ENCODE data around the gene HERC3. TPM values are rescaled to one million over a fixed set of nuclear protein-coding genes. Genes with fewer than 3 reads are reported as not detected.
A peak's percentile ranks its signal among the peaks of the same experiment; 100 is the strongest.

Gene HERC3
- total RNA-seq, 1 donor from 2014 or later: 15.8 TPM

DNA sequence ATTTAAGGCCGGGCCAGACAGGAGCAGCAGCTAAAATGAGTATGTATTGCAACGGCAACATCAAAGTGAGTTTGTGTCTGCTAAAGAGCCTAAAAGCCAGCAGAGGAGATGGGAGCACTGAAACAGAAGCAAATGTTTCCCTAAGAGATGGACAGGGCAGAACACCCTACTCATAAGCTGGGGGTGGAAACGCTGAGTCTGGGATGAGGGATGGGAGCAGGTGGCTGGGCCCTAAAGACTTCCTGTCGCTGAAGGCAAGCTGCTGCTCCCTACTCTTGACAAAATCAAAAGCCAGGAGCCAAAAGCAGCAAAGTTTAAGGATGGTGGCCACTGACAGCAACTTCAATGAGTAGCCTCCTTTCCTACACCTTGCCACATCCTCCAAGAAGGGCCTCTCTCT is 145.9 kb downstream of the HERC3 start:
- H3K9me3 Mint-ChIP-seq: no peaks in the 10 kb centered on the region
- H3K27me3 Mint-ChIP-seq (ENCODE audit: low read depth): no peaks in the 10 kb centered on the region
- no peak for DNase-seq (ENCODE audit: low spot score in 2 of 2, unreplicated experiment in 2 of 2)
- H3K36me3 Mint-ChIP-seq: peaks cover 50% of the 10 kb centered on the region
- TF ChIP-seq CTCF (IDR thresholded peaks at IDR 0.05; ENCODE audit: unreplicated experiment): no peak
- peaks cover 22% of the 10 kb centered on the region for H3K4me1 Mint-ChIP-seq
- peak overlapping the region; percentile 73 for H3K27ac Mint-ChIP-seq
- H3K4me3 Mint-ChIP-seq: no peak overlapping the region

DNA sequence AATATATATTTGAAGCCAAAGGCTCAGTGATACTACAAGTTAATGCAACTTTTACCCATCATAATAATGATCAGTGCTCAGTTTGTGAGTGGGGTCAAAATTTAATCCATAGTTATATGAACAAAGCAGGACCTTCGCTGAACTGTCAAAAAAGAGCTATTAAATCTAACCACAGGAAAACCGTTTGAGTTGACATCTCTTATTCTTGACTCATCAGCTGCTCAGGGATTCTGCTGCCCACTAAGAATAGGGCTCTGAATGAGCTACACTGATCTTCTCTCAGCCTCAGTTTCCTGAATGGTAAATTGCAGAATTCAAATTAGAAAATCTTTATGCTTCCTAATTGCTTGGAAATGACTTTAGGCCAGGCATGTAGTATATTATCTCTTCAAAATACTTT is 150.3 kb downstream of the HERC3 start:
- Mint-ChIP-seq H3K27me3 (ENCODE audit: low read depth) (no peaks in the 10 kb centered on the region), H3K4me1 (peaks cover 15% of the 10 kb centered on the region), H3K9me3 (no peaks in the 10 kb centered on the region), H3K27ac (no peak overlapping the region), H3K4me3 (no peak overlapping the region), H3K36me3 (peaks cover 71% of the 10 kb centered on the region)
- no peak for TF ChIP-seq CTCF (IDR thresholded peaks at IDR 0.05; ENCODE audit: unreplicated experiment)
- DNase-seq (ENCODE audit: low spot score in 2 of 2, unreplicated experiment in 2 of 2): no peak

DNA sequence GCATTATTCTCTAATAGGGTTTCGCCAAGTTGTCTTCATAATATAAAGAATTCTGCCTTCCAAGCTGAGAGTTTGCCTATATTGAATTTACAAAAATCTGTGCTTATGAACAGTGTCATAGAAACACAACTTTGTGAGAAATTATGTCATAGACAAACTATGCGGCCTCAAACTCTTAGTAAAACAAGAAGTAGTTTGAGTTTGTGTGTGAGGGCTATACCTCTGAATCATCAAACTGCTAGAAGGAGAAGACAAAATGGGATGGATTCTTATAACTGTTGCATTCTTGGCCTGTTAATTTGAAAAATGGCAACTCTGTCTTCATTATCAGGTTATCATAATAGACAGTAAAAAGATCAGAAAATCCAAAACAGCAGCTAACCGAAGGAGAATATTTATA is 151.4 kb downstream of the HERC3 start:
- no peak overlapping the region for H3K27ac Mint-ChIP-seq
- H3K9me3 Mint-ChIP-seq: no peaks in the 10 kb centered on the region
- DNase-seq (ENCODE audit: low spot score in 2 of 2, unreplicated experiment in 2 of 2): no peak
- no peaks in the 10 kb centered on the region for H3K27me3 Mint-ChIP-seq (ENCODE audit: low read depth)
- H3K4me1 Mint-ChIP-seq: peaks cover 7% of the 10 kb centered on the region
- H3K4me3 Mint-ChIP-seq: no peak overlapping the region
- H3K36me3 Mint-ChIP-seq: peaks cover 72% of the 10 kb centered on the region
- TF ChIP-seq CTCF (IDR thresholded peaks at IDR 0.05; ENCODE audit: unreplicated experiment): no peak

DNA sequence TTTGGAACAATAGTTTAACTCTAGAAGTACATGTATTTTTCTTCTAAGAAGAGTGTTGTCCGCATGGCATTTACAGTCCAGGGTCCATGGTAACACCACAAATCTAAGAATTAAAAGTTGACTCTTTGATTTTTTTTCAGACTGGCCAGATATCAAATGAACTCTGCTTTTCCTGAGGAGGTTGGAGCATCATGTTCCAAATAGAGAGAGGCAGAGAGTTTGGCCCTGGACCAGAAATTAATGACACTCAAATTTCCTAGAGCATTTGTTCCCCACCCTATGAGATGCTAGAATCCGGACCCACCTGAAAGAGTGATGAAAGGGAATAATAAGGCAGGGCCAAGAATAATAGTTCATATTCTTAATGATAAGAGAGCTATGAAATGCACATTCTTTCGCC is 152.3 kb downstream of the HERC3 start:
- H3K4me3 Mint-ChIP-seq: no peak overlapping the region
- no peak for TF ChIP-seq CTCF (IDR thresholded peaks at IDR 0.05; ENCODE audit: unreplicated experiment)
- H3K9me3 Mint-ChIP-seq: no peaks in the 10 kb centered on the region
- H3K27me3 Mint-ChIP-seq (ENCODE audit: low read depth): no peaks in the 10 kb centered on the region
- no peak for DNase-seq (ENCODE audit: low spot score in 2 of 2, unreplicated experiment in 2 of 2)
- H3K36me3 Mint-ChIP-seq: peaks cover 77% of the 10 kb centered on the region
- peaks cover 7% of the 10 kb centered on the region for H3K4me1 Mint-ChIP-seq
- H3K27ac Mint-ChIP-seq: no peak overlapping the region

DNA sequence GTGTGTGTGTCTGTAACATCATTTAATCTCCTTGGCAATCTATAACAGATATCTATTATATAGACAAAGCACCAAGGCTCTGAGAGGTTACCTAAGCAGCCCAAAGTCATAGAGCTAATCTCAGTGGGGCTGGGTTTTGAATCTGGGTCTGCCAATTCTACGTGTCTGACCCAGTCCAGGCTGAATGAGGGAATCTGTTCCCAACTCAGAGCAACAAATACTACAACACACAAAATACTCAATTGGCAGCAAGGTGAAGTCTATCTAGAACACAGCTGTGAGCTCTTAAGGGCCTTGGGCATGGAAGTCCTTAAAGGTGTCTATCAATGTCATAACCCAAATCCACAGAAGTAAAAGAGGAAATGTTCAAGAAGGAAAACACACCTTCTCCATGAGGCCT is 152.9 kb downstream of the HERC3 start:
- H3K36me3 Mint-ChIP-seq: peaks cover 76% of the 10 kb centered on the region
- TF ChIP-seq CTCF (IDR thresholded peaks at IDR 0.05; ENCODE audit: unreplicated experiment): no peak
- no peak overlapping the region for H3K4me3 Mint-ChIP-seq
- H3K4me1 Mint-ChIP-seq: peaks cover 7% of the 10 kb centered on the region
- H3K27ac Mint-ChIP-seq: no peak overlapping the region
- H3K9me3 Mint-ChIP-seq: no peaks in the 10 kb centered on the region
- no peaks in the 10 kb centered on the region for H3K27me3 Mint-ChIP-seq (ENCODE audit: low read depth)
- DNase-seq (ENCODE audit: low spot score in 2 of 2, unreplicated experiment in 2 of 2): no peak

GRCh38 chr4:88745581-88746163 is 153.4 kb downstream of the HERC3 start:
- H3K27ac Mint-ChIP-seq: no peak overlapping the region
- no peaks in the 10 kb centered on the region for H3K27me3 Mint-ChIP-seq (ENCODE audit: low read depth)
- no peaks in the 10 kb centered on the region for H3K9me3 Mint-ChIP-seq
- peaks cover 76% of the 10 kb centered on the region for H3K36me3 Mint-ChIP-seq
- no peak for DNase-seq (ENCODE audit: low spot score in 2 of 2, unreplicated experiment in 2 of 2)
- no peak for TF ChIP-seq CTCF (IDR thresholded peaks at IDR 0.05; ENCODE audit: unreplicated experiment)
- H3K4me3 Mint-ChIP-seq: no peak overlapping the region
- H3K4me1 Mint-ChIP-seq: peaks cover 7% of the 10 kb centered on the region
